H1 (cell line): ENCODE results near the gene FCGBP. TPM values are rescaled to one million over a fixed set of nuclear protein-coding genes. Genes with fewer than 3 reads are reported as not detected.

Source experiments
- CTCF ChIA-PET: fragments of 300-600 bp; sonication (Branson Sonifier 250); formaldehyde crosslinking; loops from one replicate; lab custom pipeline; 2021; ENCODE audit not compliant: partially characterized antibody; lab: Charles Lee
- POLR2A ChIA-PET: fragments of 300-600 bp; sonication (Branson Sonifier 250); formaldehyde crosslinking; loops from one replicate; lab custom pipeline; 2021; ENCODE audit warnings: inconsistent platforms; ENCODE audit not compliant: partially characterized antibody; lab: Charles Lee
- DNase-seq, 2 experiments: peaks; one replicate each; pipeline versions ENCODE4 v3.0.0 to v3.0.0-alpha.2; 2010 to 2022; ENCODE audit warnings: low spot score in 2 of 2, low read depth in 1 of 2, mixed read lengths in 1 of 2
- FAIRE-seq: peaks from 2 replicates; lab custom pipeline; 2011; peaks lifted over from hg19 to GRCh38; lab: Jason Lieb, UNC
- H2AFZ ChIP-seq: 2 replicates; pipeline ENCODE4 v1.8.1; 2012; ENCODE audit warnings: low read length, inconsistent platforms
- H2AK5ac ChIP-seq: 2 replicates; pipeline ENCODE4 v1.6.1; 2013; ENCODE audit warnings: low read depth, low read length
- H2BK120ac ChIP-seq: replicated peaks from 2 replicates; pipeline ENCODE3; 2013; ENCODE audit warnings: low read depth, low read length, inconsistent platforms
- H2BK12ac ChIP-seq: 2 replicates; pipeline ENCODE4 v1.6.1; 2013; ENCODE audit warnings: low read depth, low read length
- H2BK15ac ChIP-seq: 2 replicates; pipeline ENCODE4 v1.6.1; 2013; ENCODE audit warnings: low read length
- H2BK20ac ChIP-seq: 2 replicates; pipeline ENCODE4 v1.6.1; 2013; ENCODE audit warnings: low read length
- H2BK5ac ChIP-seq: 2 replicates; pipeline ENCODE4 v1.6.1; 2013; ENCODE audit warnings: low read depth, low read length
- H3K14ac ChIP-seq: 2 replicates; pipeline ENCODE4 v1.6.1; 2013; ENCODE audit warnings: inconsistent platforms; ENCODE audit not compliant: insufficient read length
- H3K18ac ChIP-seq: 2 replicates; pipeline ENCODE4 v1.6.1; 2013; ENCODE audit warnings: low read length; ENCODE audit errors: extremely low read depth
- H3K23ac ChIP-seq: 2 replicates; pipeline ENCODE4 v1.6.1; 2013; ENCODE audit warnings: inconsistent platforms; ENCODE audit not compliant: insufficient read length
- H3K23me2 ChIP-seq: 2 replicates; pipeline ENCODE4 v1.6.1; 2013; ENCODE audit warnings: low read depth, low read length
- H3K27ac ChIP-seq: 2 replicates; pipeline ENCODE4 v1.6.1; 2011; ENCODE audit warnings: low read depth, low read length, inconsistent platforms
- H3K27me3 ChIP-seq, 4 experiments: replicated peaks in 1 of 4; 1 replicate in 1 of 4; 2 replicates in 3 of 4; pipeline versions ENCODE4 v1.6.1 to v1.8.1; 2011 to 2013; ENCODE audit warnings: low read length in 3 of 4, mild to moderate bottlenecking in 3 of 4, inconsistent platforms in 2 of 4, mixed read lengths in 2 of 4, moderate library complexity in 1 of 4; ENCODE audit not compliant: control insufficient read depth in 3 of 4, insufficient read depth in 3 of 4; ENCODE audit errors: extremely low read depth in 1 of 4
- H3K36me3 ChIP-seq, 4 experiments: 2 replicates each; pipeline versions ENCODE4 v1.6.1 to v1.8.1; 2011 to 2013; ENCODE audit warnings: mild to moderate bottlenecking in 4 of 4, low read length in 3 of 4, moderate library complexity in 2 of 4, control low read depth in 1 of 4, inconsistent platforms in 1 of 4; ENCODE audit not compliant: insufficient read depth in 4 of 4, control insufficient read depth in 2 of 4
- H3K4ac ChIP-seq: replicated peaks from 2 replicates; pipeline ENCODE3; 2013; ENCODE audit warnings: low read length, low read depth, mixed read lengths, inconsistent platforms; ENCODE audit not compliant: insufficient read length
- H3K4me1 ChIP-seq, 4 experiments: replicated peaks in 1 of 4; 1 replicate in 1 of 4; 2 replicates in 3 of 4; pipeline versions ENCODE4 v1.6.1 to v1.8.1; 2011 to 2013; ENCODE audit warnings: low read length in 3 of 4, inconsistent platforms in 2 of 4, mixed read lengths in 1 of 4; ENCODE audit not compliant: insufficient read depth in 4 of 4, control insufficient read depth in 3 of 4
- H3K4me2 ChIP-seq, 2 experiments: 2 replicates each; pipeline versions ENCODE4 v1.6.1 to v1.8.1; 2011 to 2013; ENCODE audit warnings: low read depth in 2 of 2, low read length in 2 of 2, control low read depth in 1 of 2, inconsistent platforms in 1 of 2, mild to moderate bottlenecking in 1 of 2; ENCODE audit not compliant: insufficient read depth in 1 of 2
- H3K4me3 ChIP-seq, 4 experiments: fragments of 200-600, 300-600 bp in 1 of 4; sonication (generic), shearing (Covaris generic), sonication (Bioruptor Twin) in 1 of 4; 2 replicates each; pipeline versions ENCODE4 v1.5.1 to v1.8.1; 2011 to 2016; ENCODE audit warnings: low read length in 4 of 4, low read depth in 3 of 4, control low read depth in 2 of 4, inconsistent platforms in 2 of 4, mild to moderate bottlenecking in 2 of 4, mixed read lengths in 1 of 4, moderate library complexity in 1 of 4; ENCODE audit not compliant: insufficient read depth in 2 of 4; ENCODE audit errors: extremely low read depth in 1 of 4
- H3K56ac ChIP-seq: replicated peaks from 2 replicates; pipeline ENCODE3; 2013; ENCODE audit warnings: low read depth, mild to moderate bottlenecking, mixed read lengths, low read length, inconsistent platforms; ENCODE audit not compliant: insufficient read length
- H3K79me1 ChIP-seq: 2 replicates; pipeline ENCODE4 v1.6.1; 2013; ENCODE audit warnings: low read depth, low read length, control low read depth
- H3K79me2 ChIP-seq, 2 experiments: 2 replicates each; pipeline versions ENCODE4 v1.6.1 to v1.8.1; 2012 to 2013; ENCODE audit warnings: low read length in 2 of 2, mild to moderate bottlenecking in 2 of 2, inconsistent platforms in 1 of 2; ENCODE audit not compliant: insufficient read depth in 2 of 2, control insufficient read depth in 1 of 2
- H3K9ac ChIP-seq, 4 experiments: replicated peaks in 1 of 4; 1 replicate in 1 of 4; 2 replicates in 3 of 4; pipeline versions ENCODE4 v1.6.1 to v1.8.1; 2011 to 2013; ENCODE audit warnings: low read depth in 3 of 4, low read length in 3 of 4, control low read depth in 2 of 4, mild to moderate bottlenecking in 2 of 4, moderate library complexity in 2 of 4, inconsistent platforms in 1 of 4; ENCODE audit errors: extremely low read depth in 1 of 4
- H3K9me3 ChIP-seq, 2 experiments: 2 replicates each; pipeline versions ENCODE4 v1.6.1 to v1.8.1; 2012 to 2013; ENCODE audit warnings: mild to moderate bottlenecking in 2 of 2, moderate library complexity in 2 of 2, control low read depth in 1 of 2, inconsistent platforms in 1 of 2, low read depth in 1 of 2, low read length in 1 of 2, mixed read lengths in 1 of 2; ENCODE audit not compliant: insufficient read depth in 2 of 2
- H4K20me1 ChIP-seq, 2 experiments: replicated peaks in 1 of 2; 2 replicates each; pipeline versions ENCODE3 to v1.8.1; 2011 to 2013; ENCODE audit warnings: inconsistent platforms in 2 of 2, low read length in 2 of 2, mild to moderate bottlenecking in 1 of 2; ENCODE audit not compliant: insufficient read depth in 2 of 2, control insufficient read depth in 1 of 2
- H4K5ac ChIP-seq: 2 replicates; pipeline ENCODE4 v1.6.1; 2013; ENCODE audit warnings: low read length, low read depth, mixed read lengths, inconsistent platforms; ENCODE audit not compliant: insufficient read length
- H4K8ac ChIP-seq: 2 replicates; pipeline ENCODE4 v1.8.0; 2013; ENCODE audit warnings: mild to moderate bottlenecking, moderate library complexity, low read length, inconsistent platforms; ENCODE audit not compliant: insufficient read depth; ENCODE audit errors: extremely low read depth
- H4K91ac ChIP-seq: replicated peaks from 2 replicates; pipeline ENCODE3; 2013; ENCODE audit warnings: low read length, mixed read lengths, inconsistent platforms; ENCODE audit not compliant: insufficient read length
- CHD1 ChIP-seq: IDR thresholded peaks from 2 replicates; pipeline ENCODE4 v1.6.1; 2012; ENCODE audit warnings: low read depth, low read length, improper control_type of control experiment
- GTF2F1 ChIP-seq: IDR thresholded peaks from 2 replicates; pipeline ENCODE4 v1.6.1; 2012; ENCODE audit warnings: low read depth, low read length, improper control_type of control experiment, borderline replicate concordance
- KDM1A ChIP-seq: fragments of 200-600, 300-600 bp; sonication (generic); IDR thresholded peaks from 2 replicates; pipeline ENCODE4 v1.7.1; 2016; ENCODE audit warnings: mild to moderate bottlenecking, low read length, borderline replicate concordance
- POLR2AphosphoS5 ChIP-seq: IDR thresholded peaks from 2 replicates; pipeline ENCODE4 v1.6.1; 2011; ENCODE audit warnings: low read depth, low read length
- SIX5 ChIP-seq: IDR thresholded peaks from 2 replicates; pipeline ENCODE4 v1.6.1; 2011; ENCODE audit warnings: mild to moderate bottlenecking, low read depth, low read length
- SUZ12 ChIP-seq: fragments of 200-600 bp; sonication (generic); IDR thresholded peaks from 2 replicates; pipeline ENCODE4 v1.6.1; 2012; ENCODE audit warnings: mild to moderate bottlenecking, inconsistent platforms, low read length, moderate library complexity, mixed read lengths
- WGBS, 2 experiments: shearing (Covaris generic) in 1 of 2; methylation state at CpG; one replicate each; pipeline versions ENCODE4 v1.1.6 to v1.1.7; 2013 to 2015; ENCODE audit warnings: low lambda C conversion rate in 2 of 2, mixed read lengths in 2 of 2, inconsistent platforms in 1 of 2, low coverage in 1 of 2, missing lambda C conversion rate in 1 of 2; ENCODE audit not compliant: insufficient replicate concordance in 2 of 2, insufficient coverage in 1 of 2, insufficient read length in 1 of 2; ENCODE audit errors: extremely low coverage in 1 of 2, missing lambda C conversion rate in 1 of 2; 5-methylcytosine and 5-hydroxymethylcytosine counted together
- polyA plus RNA-seq, 7 experiments: library from polyadenylated mRNA; depleted of rRNA in 3 of 7; stranded (reverse) in 5 of 7; unstranded in 2 of 7; fragments of >200 nt in 5 of 7; fragments of 200-250 nt in 2 of 7; gene quantifications; 1 replicate in 5 of 7; 2 replicates in 1 of 7; 4 replicates in 1 of 7; pipeline versions ENCODE4 v1.2.1 to v1.2.3, GENCODE V29; 2011 to 2013; ENCODE audit warnings: missing spikeins in 2 of 7, mixed read lengths in 2 of 7
- total RNA-seq: library from RNA; stranded (reverse); fragmentation: NEBNext Ultra II Directional; extraction: Animal tissue kit (Norgen Biotek cat#: 25700); gene quantifications from 2 replicates; pipeline ENCODE4 v1.2.1, GENCODE V29; 2021

FCGBP gene
- total and polyA plus RNA-seq, 2 of the 8 experiments (the other 6 are each of a cell fraction or from before 2014, with no cell fraction given) = 1.1 to 3.1 TPM

- Histone ChIP-seq H3K23me2 (peaks cover 5% of the 10 kb centered on the region), H3K18ac (no peak overlapping the region), H2BK120ac (no peak overlapping the region), H3K4me1 (peaks cover 0 to 2% (median 0%) of the 10 kb centered on the region in 4 experiments; a peak in 1 of 7 replicates), H4K20me1 (peaks cover 2 to 8% of the 10 kb centered on the region in 2 experiments), H2BK5ac (peak overlapping the region; percentile 71), H3K4ac (no peak overlapping the region), H3K9me3 (no peaks in the 10 kb centered on the region), H2BK15ac (no peak overlapping the region), H2BK20ac (no peak overlapping the region), H3K23ac (no peak overlapping the region), H3K27me3 (no peaks in the 10 kb centered on the region), H3K4me3 (peak overlapping the region; percentile 66 to 98 (median 86)), H3K9ac (peak overlapping the region; percentile 67 to 78 (median 68)), H3K14ac (no peak overlapping the region), H3K27ac (no peak overlapping the region; the same call in 1 of the 2 replicates), H2AK5ac (no peak overlapping the region), H2BK12ac (no peak overlapping the region), H4K8ac (no peak overlapping the region), H3K79me2 (peaks cover 3 to 21% of the 10 kb centered on the region in 2 experiments; a peak in 3 of 4 replicates), H3K56ac (peak overlapping the region; percentile 55), H3K4me2 (peak overlapping the region; percentile 85 to 98), H4K5ac (no peak overlapping the region), H2AFZ (no peak overlapping the region), H4K91ac (no peak overlapping the region), H3K36me3 (peaks cover 15 to 36% (median 23%) of the 10 kb centered on the region in 4 experiments), H3K79me1 (peaks cover 6% of the 10 kb centered on the region; the same call in 1 of the 2 replicates)
- FAIRE-seq (no peak), DNase-seq (no peak)
- POLR2A ChIA-PET = interaction anchor here (0.6 to 2.8 kb wide), 8 partner anchors 9 to 301 kb away, joined by 3 to 8 read pairs (median 4); no protein-coding TSS in a partner anchor
- 6% methylated on average over 18 of the region's 21 CpGs; no CpG with 5 or more reads in 1 of the 2 experiments for WGBS, 2 experiments
- CTCF ChIA-PET = interaction anchor here (1.0 to 2.0 kb wide), 6 partner anchors 7 to 128 kb away, joined by 3 to 11 read pairs (median 4); no protein-coding TSS in a partner anchor
- TF ChIP-seq CHD1 = no peak
- no peak for TF ChIP-seq POLR2AphosphoS5
- TF ChIP-seq SIX5 = no peak
- no peak for TF ChIP-seq SUZ12
- no peak for TF ChIP-seq KDM1A
- TF ChIP-seq GTF2F1 = no peak
These were observed 37.1 kb upstream of the FCGBP start for GRCh38 chr19:39971380-39972035.
